Stimulated activated CD4-positive, alpha-beta T cell treated with anti-CD3 and anti-CD28 coated beads, Interleukin-4, amount 100 ng/mL, for 24 hours (primary cell): ENCODE measurements around the gene TRMT1.
"Not testable (repeated sequence)": the region's sequence is repeated elsewhere in the genome, so short reads cannot be mapped to it uniquely, and the experiment has no call there.

Experiments
- DNase-seq: peaks from one replicate; pipeline ENCODE4 v3.0.0-alpha.2; 2020

The TRMT1 gene

GRCh38 chr19:13150187-13150930, 33.8 kb upstream of the TRMT1 start, which contains the start of the genes IER2 and STX10:
Gene IER2, plus strand, starts transcription at chr19:13150411. Its CDS starts 2,776 bp downstream, at chr19:13153187.
Gene STX10, minus strand, starts transcription at chr19:13150375. Its CDS starts 202 bp downstream, at chr19:13150173.
- DNase-seq: peak; percentile 94

- DNase-seq: no peak
These were observed 33.2 kb upstream of the TRMT1 start for GRCh38 chr19:13149628-13150186.

DNA sequence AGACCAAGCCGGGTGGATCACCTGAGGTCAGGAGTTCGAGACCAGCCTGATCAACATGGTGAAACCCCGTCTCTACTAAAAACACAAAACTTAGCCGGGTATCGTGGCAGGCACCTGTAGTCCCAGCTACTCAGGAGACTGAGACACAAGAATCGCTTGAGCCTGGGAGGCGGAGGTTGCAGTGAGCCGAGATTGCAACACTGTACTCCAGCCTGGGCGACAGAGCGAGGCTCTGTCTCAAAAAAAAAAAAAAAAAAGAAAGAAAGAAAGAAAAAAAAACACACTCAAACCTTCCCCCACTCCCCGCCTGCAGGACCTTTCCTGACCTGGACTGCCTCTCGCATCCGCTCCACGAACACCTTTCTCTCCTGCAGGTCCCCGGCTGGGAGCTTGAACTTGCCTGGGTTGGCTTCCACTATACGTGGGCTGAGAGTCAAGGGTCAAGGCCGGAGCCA, 32.7 kb upstream of the TRMT1 start:
- not testable (repeated sequence) for DNase-seq

- no peak for DNase-seq
These were observed 30.4 kb upstream of the TRMT1 start for GRCh38 chr19:13146763-13147563.

DNA sequence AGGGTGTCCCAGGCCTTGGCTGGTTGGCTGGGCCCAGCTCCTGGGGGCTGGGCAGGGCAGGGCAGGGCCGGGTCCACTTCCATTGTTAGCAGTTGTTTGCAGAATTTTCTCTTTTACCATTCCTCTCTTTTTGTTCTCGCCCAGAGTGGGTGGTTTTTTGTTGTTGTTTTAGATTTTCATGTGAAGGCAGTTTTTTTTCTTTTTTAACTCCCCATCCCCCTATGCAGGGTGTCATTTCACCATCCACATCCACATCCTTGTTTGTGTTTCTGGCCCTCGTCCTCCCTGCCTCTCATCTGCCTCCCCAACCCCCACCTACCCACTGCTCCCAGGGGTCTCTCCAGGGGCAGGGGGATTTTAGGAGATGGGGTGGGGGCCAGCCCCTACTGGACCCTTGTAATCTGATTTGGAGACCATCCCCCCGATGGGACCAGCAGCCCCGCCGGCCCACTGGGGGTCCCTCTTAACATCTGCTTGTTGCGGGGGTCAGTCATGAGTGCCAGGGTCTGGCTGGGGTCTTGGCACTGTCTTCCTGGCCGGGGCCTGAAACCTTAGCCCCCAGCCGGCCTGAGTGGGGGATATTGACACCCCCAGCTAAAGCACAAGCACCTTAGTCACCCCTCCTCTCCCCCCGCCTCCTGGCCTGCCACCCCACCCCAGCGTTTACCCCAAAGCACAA, 23.2 kb upstream of the TRMT1 start:
- no peak for DNase-seq

DNA sequence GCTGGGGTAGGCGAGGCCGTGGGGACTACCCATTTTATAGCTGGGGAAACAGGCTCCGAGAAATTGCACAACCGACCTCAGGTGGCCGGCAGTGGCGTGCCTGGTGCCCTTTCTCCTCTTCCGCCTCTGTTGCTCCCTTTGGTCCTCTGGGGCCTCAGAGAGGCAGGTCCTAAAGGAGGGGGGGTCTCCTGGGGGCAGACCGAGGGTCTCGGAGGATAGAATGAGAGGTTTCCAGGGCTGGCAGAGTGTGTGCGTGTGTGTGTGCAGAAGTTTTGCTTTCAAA, 22.3 kb upstream of the TRMT1 start:
- DNase-seq: no peak

- no peak for DNase-seq
These were observed 21.8 kb upstream of the TRMT1 start for GRCh38 chr19:13138171-13138915.

- no peak for DNase-seq
These were observed 20.8 kb upstream of the TRMT1 start for GRCh38 chr19:13137290-13137794.

DNA sequence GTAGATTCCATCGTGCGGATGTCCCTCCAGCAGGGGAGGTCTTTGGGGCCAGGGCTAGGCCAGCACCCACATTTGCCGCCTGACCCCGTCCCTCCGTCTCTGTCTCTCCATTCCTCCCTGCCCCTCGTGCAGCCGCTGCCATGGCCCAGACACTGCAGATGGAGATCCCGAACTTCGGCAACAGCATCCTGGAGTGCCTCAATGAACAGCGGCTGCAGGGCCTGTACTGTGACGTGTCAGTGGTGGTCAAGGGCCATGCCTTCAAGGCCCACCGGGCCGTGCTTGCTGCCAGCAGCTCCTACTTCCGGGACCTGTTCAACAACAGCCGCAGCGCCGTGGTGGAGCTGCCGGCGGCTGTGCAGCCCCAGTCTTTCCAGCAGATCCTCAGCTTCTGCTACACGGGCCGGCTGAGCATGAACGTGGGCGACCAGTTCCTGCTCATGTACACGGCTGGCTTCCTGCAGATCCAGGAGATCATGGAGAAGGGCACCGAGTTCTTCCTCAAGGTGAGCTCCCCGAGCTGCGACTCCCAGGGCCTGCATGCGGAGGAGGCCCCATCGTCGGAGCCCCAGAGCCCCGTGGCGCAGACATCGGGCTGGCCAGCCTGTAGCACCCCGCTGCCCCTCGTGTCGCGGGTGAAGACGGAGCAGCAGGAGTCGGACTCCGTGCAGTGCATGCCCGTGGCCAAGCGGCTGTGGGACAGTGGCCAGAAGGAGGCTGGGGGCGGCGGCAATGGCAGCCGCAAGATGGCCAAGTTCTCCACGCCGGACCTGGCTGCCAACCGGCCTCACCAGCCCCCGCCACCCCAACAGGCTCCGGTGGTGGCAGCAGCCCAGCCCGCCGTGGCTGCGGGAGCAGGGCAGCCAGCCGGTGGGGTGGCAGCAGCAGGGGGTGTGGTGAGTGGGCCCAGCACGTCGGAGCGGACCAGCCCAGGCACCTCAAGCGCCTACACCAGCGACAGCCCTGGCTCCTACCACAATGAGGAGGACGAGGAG, 18.8 kb upstream of the TRMT1 start:
- DNase-seq: no peak

- DNase-seq: no peak
These were observed 18.1 kb upstream of the TRMT1 start for GRCh38 chr19:13134626-13135025.

GRCh38 chr19:13133241-13133870, 16.8 kb upstream of the TRMT1 start:
- no peak for DNase-seq

- DNase-seq: peak; percentile 76
These were observed 16.1 kb upstream of the TRMT1 start for GRCh38 chr19:13132471-13133180.

GRCh38 chr19:13130886-13131490, 14.4 kb upstream of the TRMT1 start:
- DNase-seq: no peak

DNA sequence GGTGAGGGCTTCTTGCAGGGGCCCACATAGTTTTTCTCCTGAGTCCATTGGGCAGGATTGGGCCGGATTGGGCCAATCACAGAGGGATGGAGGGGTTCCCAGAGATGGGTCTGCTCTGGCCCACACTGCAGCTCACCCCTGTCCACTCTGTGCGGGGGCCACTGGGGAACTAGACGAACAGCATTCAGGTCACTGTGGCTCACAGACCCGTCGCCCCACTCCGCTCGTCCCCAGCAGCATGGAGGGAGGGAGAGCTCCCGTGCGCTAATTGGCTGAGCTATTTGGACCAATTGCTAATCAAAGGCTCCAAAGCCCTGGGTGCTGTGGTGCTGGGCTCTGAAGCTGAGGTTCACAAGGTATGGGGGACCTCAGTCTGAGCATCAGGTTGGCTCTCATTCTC, 12.8 kb upstream of the TRMT1 start:
- DNase-seq: no peak

- no peak for DNase-seq
These were observed 12.0 kb upstream of the TRMT1 start for GRCh38 chr19:13128583-13128982.

DNA sequence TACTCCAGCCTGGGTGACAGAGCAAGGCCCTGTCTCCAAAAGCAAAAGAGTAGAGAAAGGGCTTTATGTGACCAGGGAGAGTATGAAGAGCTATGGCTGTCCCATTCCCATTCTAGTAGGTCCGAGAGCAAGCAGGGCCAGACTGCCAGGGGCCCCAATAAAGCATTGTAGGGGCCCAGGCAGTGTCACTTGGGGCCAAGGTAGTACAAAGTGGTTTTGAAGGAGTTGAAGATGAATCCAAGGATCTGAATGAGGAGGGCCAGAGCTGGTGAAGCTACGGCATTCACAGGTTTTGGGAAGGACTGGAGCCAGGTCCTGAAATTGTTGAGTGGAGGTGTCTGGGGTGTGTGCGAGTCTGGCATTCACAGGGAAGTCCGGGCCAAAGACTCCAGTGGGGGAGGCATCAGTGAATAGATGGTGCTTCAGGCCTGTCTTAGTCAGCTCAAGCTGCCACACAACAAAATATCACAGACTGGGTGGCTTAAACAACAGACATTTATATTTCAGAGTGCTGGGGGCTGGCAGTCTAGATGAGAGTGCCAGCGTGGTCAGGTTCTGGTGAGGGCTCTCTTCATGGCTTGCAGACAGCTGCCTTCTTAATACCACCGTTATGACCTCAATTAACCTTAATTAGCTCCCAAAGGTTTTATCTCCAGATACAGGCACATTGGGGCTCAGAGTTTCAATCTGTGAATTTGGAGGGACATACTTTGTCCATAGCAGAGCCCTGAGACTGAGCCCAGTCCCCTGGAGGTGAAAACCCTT, 11.5 kb upstream of the TRMT1 start:
- no peak for DNase-seq

DNA sequence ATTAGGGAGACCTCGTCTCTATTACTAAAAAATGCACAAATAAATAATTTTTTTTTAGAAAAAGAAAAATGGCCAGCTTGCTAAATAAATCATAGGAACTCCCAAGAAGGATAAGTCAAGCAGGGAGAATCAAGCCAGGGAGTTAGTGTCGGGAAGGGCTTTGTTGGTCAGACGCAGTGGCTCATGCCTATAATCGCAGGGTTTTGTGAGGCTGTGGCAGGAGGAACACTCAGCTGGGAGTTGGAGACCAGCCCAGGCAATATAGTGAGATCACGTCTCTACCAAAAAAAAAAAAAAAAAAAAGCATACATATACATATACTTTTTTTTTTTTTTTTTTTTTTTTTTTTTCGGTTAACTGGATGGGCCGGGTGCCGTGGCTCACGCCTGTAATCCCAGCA, 10.5 kb upstream of the TRMT1 start:
- DNase-seq: no peak
